HepG2 (cell line): Measurements from ENCODE around the gene EGFL8. TPM values are rescaled to one million over a fixed set of nuclear protein-coding genes. Genes with fewer than 3 reads are reported as not detected.

Experiments used
- ATAC-seq: fragments of 200-7000 bp; cut with Tn5 transposase; 3 replicates; pipeline ENCODE4 v1.9.1; 2020; ENCODE audit warnings: mild to moderate bottlenecking, moderate library complexity
- BruUV-seq: library from RNA; stranded (reverse); fragments of 400-500 nt; replicated peaks from 2 replicates; lab custom pipeline; 2021; lab: Mats Ljungman, UMichigan
- CTCF ChIA-PET: fragments of 300-600 bp; formaldehyde crosslinking; extraction: SDS; loops from one replicate; lab custom pipeline; 2021; ENCODE audit warnings: low total read pairs, inconsistent platforms, low intra/inter-chr PET ratio; lab: Yijun Ruan, JAX
- POLR2A ChIA-PET: fragments of 350-600 bp; sonication (Branson Sonifier 250); formaldehyde crosslinking; loops from one replicate; lab custom pipeline; 2020; ENCODE audit warnings: antibody characterized with exemption, inconsistent platforms; lab: Yijun Ruan, JAX
- DNase-seq: peaks from one replicate; pipeline ENCODE4 v3.0.0-alpha.2; 2015; ENCODE audit warnings: low spot score
- FAIRE-seq: peaks from 3 replicates; lab custom pipeline; 2011; peaks lifted over from hg19 to GRCh38; lab: Jason Lieb, UNC
- H2AFZ ChIP-seq: one replicate; pipeline ENCODE4 v1.6.1; 2011; ENCODE audit warnings: low read length, inconsistent platforms
- H3K27ac ChIP-seq: fragments of 300-600 bp; 3 replicates; pipeline ENCODE4 v1.8.0; 2011; ENCODE audit warnings: mixed run types, mild to moderate bottlenecking, mixed read lengths, low read length, inconsistent platforms; ENCODE audit not compliant: insufficient read depth; ENCODE audit errors: extremely low read length
- H3K27me3 ChIP-seq, 2 experiments: fragments of 200-600 bp in 1 of 2; 2 replicates in 1 of 2; 3 replicates in 1 of 2; pipeline versions ENCODE4 v1.6.0 to v1.8.0; 2011; ENCODE audit warnings: low read length in 2 of 2, mild to moderate bottlenecking in 2 of 2, moderate library complexity in 2 of 2, inconsistent platforms in 1 of 2; ENCODE audit not compliant: insufficient read depth in 2 of 2, control insufficient read depth in 1 of 2
- H3K36me3 ChIP-seq, 2 experiments: fragments of 200-600 bp in 1 of 2; replicated peaks in 1 of 2; 2 replicates in 1 of 2; 3 replicates in 1 of 2; pipeline versions ENCODE4 v1.5.1 to v1.8.0; 2011; ENCODE audit warnings: low read length in 2 of 2, inconsistent platforms in 1 of 2; ENCODE audit not compliant: insufficient read depth in 2 of 2, control insufficient read depth in 1 of 2
- H3K4me1 ChIP-seq: 2 replicates; pipeline ENCODE4 v1.5.1; 2012; ENCODE audit warnings: low read length, inconsistent platforms; ENCODE audit not compliant: insufficient read depth
- H3K4me2 ChIP-seq: 2 replicates; pipeline ENCODE4 v1.6.0; 2011; ENCODE audit warnings: low read depth, low read length, inconsistent platforms
- H3K4me3 ChIP-seq, 3 experiments: fragments of 200-600 bp in 1 of 3; sonication (generic), shearing (Covaris generic) in 1 of 3; replicated peaks in 1 of 3; 2 replicates each; pipeline ENCODE4 v1.5.1; 2011 to 2016; ENCODE audit warnings: low read length in 3 of 3, inconsistent platforms in 2 of 3, low read depth in 2 of 3, mild to moderate bottlenecking in 2 of 3, control low read depth in 1 of 3, mixed read lengths in 1 of 3; ENCODE audit not compliant: insufficient read depth in 1 of 3
- H3K79me2 ChIP-seq: one replicate; pipeline ENCODE4 v1.6.1; 2011; ENCODE audit warnings: low read length, inconsistent platforms; ENCODE audit not compliant: insufficient read depth
- H3K9ac ChIP-seq: 2 replicates; pipeline ENCODE4 v1.6.0; 2011; ENCODE audit warnings: mild to moderate bottlenecking, low read depth, low read length, inconsistent platforms; ENCODE audit not compliant: insufficient read depth
- H3K9me3 ChIP-seq: 2 replicates; pipeline ENCODE4 v1.5.1; 2012; ENCODE audit warnings: mild to moderate bottlenecking, low read length
- H4K20me1 ChIP-seq: 2 replicates; pipeline ENCODE4 v1.6.0; 2011; ENCODE audit warnings: inconsistent platforms, mild to moderate bottlenecking, low read length, moderate library complexity; ENCODE audit not compliant: insufficient read depth
- ESRRA ChIP-seq: sonication (generic); formaldehyde crosslinking; IDR thresholded peaks from 2 replicates; pipeline ENCODE4 v1.5.1; 2020; ENCODE audit warnings: mild to moderate bottlenecking, low read depth, missing genetic modification reagents
- HNF1B ChIP-seq: sonication (generic); formaldehyde crosslinking; IDR thresholded peaks from 2 replicates; pipeline ENCODE4 v1.5.1; 2020; ENCODE audit warnings: mild to moderate bottlenecking, moderate library complexity, missing genetic modification reagents
- HNRNPLL ChIP-seq: fragments of 200-400 bp; formaldehyde crosslinking; IDR thresholded peaks from 2 replicates; pipeline ENCODE4 v1.6.1; 2017; ENCODE audit warnings: mild to moderate bottlenecking, low read depth, low read length; ENCODE audit not compliant: poor library complexity, severe bottlenecking
- LRRFIP1 ChIP-seq: sonication (generic); formaldehyde crosslinking; conservative IDR thresholded peaks from 2 replicates; pipeline ENCODE4 v1.4.0; 2020; ENCODE audit warnings: missing genetic modification reagents
- RFXAP ChIP-seq: sonication (generic); formaldehyde crosslinking; IDR thresholded peaks from 2 replicates; pipeline ENCODE4 v1.4.0; 2020; ENCODE audit warnings: missing genetic modification reagents, borderline replicate concordance
- SOX13 ChIP-seq, 3 experiments: fragments of 450-650 bp in 1 of 3; sonication (generic) in 1 of 3; formaldehyde crosslinking in 1 of 3; IDR thresholded peaks in 2 of 3; conservative IDR thresholded peaks in 1 of 3; 2 replicates each; pipeline versions ENCODE4 v1.5.0 to v1.6.1; 2016 to 2020; ENCODE audit warnings: antibody characterized with exemption in 1 of 3, mild to moderate bottlenecking in 1 of 3, missing compliant biosample characterization in 1 of 3, missing genetic modification reagents in 1 of 3, moderate library complexity in 1 of 3
- TFAP4 ChIP-seq: sonication (generic); IDR thresholded peaks from 2 replicates; pipeline ENCODE4 v1.6.1; 2016; ENCODE audit warnings: low read depth, borderline replicate concordance
- ZEB1 ChIP-seq: IDR thresholded peaks from 2 replicates; pipeline ENCODE4 v1.6.1; 2012; ENCODE audit warnings: mild to moderate bottlenecking, low read depth, inconsistent platforms; ENCODE audit not compliant: insufficient replicate concordance
- ZFY ChIP-seq: sonication (generic); formaldehyde crosslinking; IDR thresholded peaks from 2 replicates; pipeline ENCODE4 v1.4.0; 2020; ENCODE audit warnings: missing genetic modification reagents
- ZNF17 ChIP-seq: sonication (generic); formaldehyde crosslinking; IDR thresholded peaks from 2 replicates; pipeline ENCODE4 v1.5.0; 2020; ENCODE audit warnings: mild to moderate bottlenecking, missing genetic modification reagents
- ZNF232 ChIP-seq: sonication (generic); formaldehyde crosslinking; IDR thresholded peaks from 2 replicates; pipeline ENCODE4 v1.4.0; 2020; ENCODE audit warnings: missing genetic modification reagents, borderline replicate concordance
- ZNF264 ChIP-seq: sonication (generic); formaldehyde crosslinking; IDR thresholded peaks from 2 replicates; pipeline ENCODE4 v1.4.0; 2020; ENCODE audit warnings: missing genetic modification reagents
- ZNF382 ChIP-seq: sonication (generic); formaldehyde crosslinking; IDR thresholded peaks from 2 replicates; pipeline ENCODE4 v1.5.0; 2020; ENCODE audit warnings: missing genetic modification reagents, mild to moderate bottlenecking, borderline replicate concordance
- ZNF556 ChIP-seq: sonication (generic); formaldehyde crosslinking; IDR thresholded peaks from 2 replicates; pipeline ENCODE4 v1.4.0; 2020; ENCODE audit warnings: mild to moderate bottlenecking, missing genetic modification reagents, borderline replicate concordance
- WGBS: methylation state at CpG from one replicate; pipeline ENCODE4 v1.1.6; 2017; ENCODE audit warnings: low lambda C conversion rate; 5-methylcytosine and 5-hydroxymethylcytosine counted together
- in situ Hi-C: cut with HindIII; loops from 2 replicates; pipeline ENCODE4 v1.10.0; 2017; ENCODE audit warnings: low pct_unique_long_range_greater_than_20kb; ENCODE audit not compliant: extremely low pct_ligation_motif_present
- intact Hi-C: fragments of 100-400 bp; cut with micrococcal nuclease; formaldehyde crosslinking; loops from one replicate; pipeline ENCODE4 v1.10.0; 2022; ENCODE audit not compliant: unreplicated experiment
- polyA plus RNA-seq, 8 experiments: library from polyadenylated mRNA; depleted of rRNA in 3 of 8; stranded (reverse) in 7 of 8; unstranded in 1 of 8; fragments of >200 nt; fragmentation: Illumina TruSeq in 4 of 8; extraction: Trizol in 4 of 8; gene quantifications; 2 replicates each; pipeline versions ENCODE4 v1.2.1 to v1.2.3, GENCODE V29; 2011 to 2016; ENCODE audit warnings: low read depth in 4 of 8, missing spikeins in 1 of 8, mixed read lengths in 1 of 8; ENCODE audit not compliant: insufficient read depth in 1 of 8
- total RNA-seq, 5 experiments: library from RNA; depleted of rRNA; stranded (reverse); fragments of >200 nt; fragmentation: Illumina TruSeq; extraction: Trizol; gene quantifications; 2 replicates each; pipeline ENCODE4 v1.2.3, GENCODE V29; 2016; ENCODE audit warnings: low read depth in 1 of 5

Gene EGFL8
- total and polyA plus RNA-seq, 2 of the 13 experiments (the other 11 are each of a cell fraction or from before 2014, with no cell fraction given) = 10.0 to 11.5 TPM

- ATAC-seq (no peak), DNase-seq (no peak), FAIRE-seq (no peak)
- BruUV-seq = no TSS peak
- H3K27me3 ChIP-seq = peaks cover 0 to 5% of the 10 kb centered on the region in 2 experiments; a peak in 1 of 5 replicates
- no peak overlapping the region for H3K4me3 ChIP-seq
- peaks cover 16% of the 10 kb centered on the region for H3K4me1 ChIP-seq
- H3K9ac ChIP-seq = no peak overlapping the region
- TF ChIP-seq ZNF382 (no peak), HNRNPLL (no peak), ZNF264 (CRISPR knock-in tag) (no peak), ZEB1 (no peak), ZNF556 (CRISPR knock-in tag) (no peak), SOX13 (IDR thresholded peaks at IDR 0.05) (no peak), SOX13 (CRISPR knock-in tag; conservative IDR thresholded peaks at IDR 0.05 in 1 of 2, IDR thresholded peaks at IDR 0.05 in 1 of 2) (no peak), ZNF232 (CRISPR knock-in tag) (no peak), ESRRA (no peak), ZNF17 (no peak), HNF1B (no peak), TFAP4 (no peak), RFXAP (CRISPR knock-in tag) (no peak), ZFY (no peak), LRRFIP1 (CRISPR knock-in tag) (no peak)
- ChIA-PET POLR2A (no interaction called here), CTCF (no interaction called here)
- 41% methylated on average over 4 of the region's 4 CpGs for WGBS
- in situ Hi-C loops (no loop called here), intact Hi-C loops (no loop called here)
- no peak overlapping the region for H3K27ac ChIP-seq
- H3K36me3 ChIP-seq = no peaks in the 10 kb centered on the region
- H4K20me1 ChIP-seq = no peaks in the 10 kb centered on the region
- H3K4me2 ChIP-seq = no peak overlapping the region
- no peaks in the 10 kb centered on the region for H3K9me3 ChIP-seq
- no peaks in the 10 kb centered on the region for H3K79me2 ChIP-seq
- H2AFZ ChIP-seq = peak overlapping the region; percentile 29
Observed at GRCh38 chr6:32146687-32147086, 17.7 kb upstream of the EGFL8 start.
